ENCODE measurements around the gene CATSPERD. TPM values are rescaled to one million over a fixed set of nuclear protein-coding genes. Genes with fewer than 3 reads are reported as not detected.
A peak's percentile ranks its signal among the peaks of the same experiment; 100 is the strongest.

The CATSPERD gene
- total and polyA plus RNA-seq, 9 of the 15 experiments (the other 6 are each of a cell fraction or from before 2014, with no cell fraction given): not detected

GRCh38 chr19:5790559-5791520 is 70.4 kb downstream of the CATSPERD start, which contains the start of gene DUS3L (continued):
- TF ChIP-seq, protein P1, sequence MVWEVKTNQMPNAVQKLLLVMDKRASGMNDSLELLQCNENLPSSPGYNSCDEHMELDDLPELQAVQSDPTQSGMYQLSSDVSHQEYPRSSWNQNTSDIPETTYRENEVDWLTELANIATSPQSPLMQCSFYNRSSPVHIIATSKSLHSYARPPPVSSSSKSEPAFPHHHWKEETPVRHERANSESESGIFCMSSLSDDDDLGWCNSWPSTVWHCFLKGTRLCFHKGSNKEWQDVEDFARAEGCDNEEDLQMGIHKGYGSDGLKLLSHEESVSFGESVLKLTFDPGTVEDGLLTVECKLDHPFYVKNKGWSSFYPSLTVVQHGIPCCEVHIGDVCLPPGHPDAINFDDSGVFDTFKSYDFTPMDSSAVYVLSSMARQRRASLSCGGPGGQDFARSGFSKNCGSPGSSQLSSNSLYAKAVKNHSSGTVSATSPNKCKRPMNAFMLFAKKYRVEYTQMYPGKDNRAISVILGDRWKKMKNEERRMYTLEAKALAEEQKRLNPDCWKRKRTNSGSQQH (CRISPR knock-in tag; IDR thresholded peaks at IDR 0.05): peak; percentile 79; the same call in 1 of the 2 replicates
- no peak for TF ChIP-seq MCM3 (IDR thresholded peaks at IDR 0.05)
- TF ChIP-seq HNRNPL (IDR thresholded peaks at IDR 0.05; ENCODE audit: low read depth, low read length): no peak
- TF ChIP-seq SNRNP70 (optimal IDR thresholded peaks at IDR 0.05; ENCODE audit: low read depth, low read length): no peak
- TF ChIP-seq SMAD4 (CRISPR knock-in tag; conservative IDR thresholded peaks at IDR 0.05): no peak; the same call in 1 of the 2 replicates
- TF ChIP-seq ZNF551 (CRISPR knock-in tag; IDR thresholded peaks at IDR 0.05): no peak
- TF ChIP-seq FOXA1 (IDR thresholded peaks at IDR 0.05; ENCODE audit: borderline replicate concordance): no peak
- TF ChIP-seq ZNF121 (CRISPR knock-in tag; conservative IDR thresholded peaks at IDR 0.05): no peak
- peak; percentile 88 for TF ChIP-seq C11orf30 (IDR thresholded peaks at IDR 0.05; ENCODE audit: low read depth)
- TF ChIP-seq FOXA3 (CRISPR knock-in tag; conservative IDR thresholded peaks at IDR 0.05 in 1 of 2, IDR thresholded peaks at IDR 0.05 in 1 of 2): no peak
- TF ChIP-seq NELFE (IDR thresholded peaks at IDR 0.05; ENCODE audit: insufficient read depth, insufficient read length): no peak
- no peak for TF ChIP-seq ZNF830 (CRISPR knock-in tag; IDR thresholded peaks at IDR 0.05)
- TF ChIP-seq HOXB6 (CRISPR knock-in tag; IDR thresholded peaks at IDR 0.05; ENCODE audit: borderline replicate concordance): no peak
- 0 out of 2 replicates have a peak, but pooled peaks have one; percentile 19 for TF ChIP-seq ZBTB49 (CRISPR knock-in tag; IDR thresholded peaks at IDR 0.05; ENCODE audit: borderline replicate concordance)

All from K562 (cell line).